Psoas muscle (tissue), 8 donors: ENCODE results near the gene SIRT3. TPM values are rescaled to one million over a fixed set of nuclear protein-coding genes. Genes with fewer than 3 reads are reported as not detected.

ENCODE experiments used
- ATAC-seq, 4 donors: fragments of 200-7000 bp; cut with Tn5 transposase; one replicate each; pipeline ENCODE4 v1.9.1; 2020; ENCODE audit warnings: moderate library complexity in 3 of 4, mild to moderate bottlenecking in 2 of 4
- DNase-seq, 2 donors: peaks; one replicate each; pipeline ENCODE4 v3.0.0-alpha.2; 2020
- H3K27ac ChIP-seq: fragments of 200-600 bp; one replicate; pipeline ENCODE4 v1.8.0; 2022
- H3K27me3 ChIP-seq, 3 donors: fragments of 200-600 bp in 1 of 3; one replicate each; pipeline versions ENCODE4 v1.6.1 to v1.8.0; 2013 to 2022; ENCODE audit warnings: low read length in 2 of 3, mild to moderate bottlenecking in 2 of 3, moderate library complexity in 1 of 3; ENCODE audit not compliant: insufficient read depth in 3 of 3
- H3K36me3 ChIP-seq, 2 donors: fragments of 200-600 bp in 1 of 2; one replicate each; pipeline versions ENCODE4 v1.6.1 to v1.8.0; 2013 to 2022; ENCODE audit warnings: low read depth in 1 of 2, mild to moderate bottlenecking in 1 of 2, moderate library complexity in 1 of 2; ENCODE audit not compliant: insufficient read depth in 1 of 2
- H3K4me1 ChIP-seq: fragments of 200-600 bp; one replicate; pipeline ENCODE4 v1.8.0; 2022
- H3K4me3 ChIP-seq: fragments of 200-600 bp; one replicate; pipeline ENCODE4 v1.8.0; 2022; ENCODE audit warnings: mild to moderate bottlenecking
- H3K9me3 ChIP-seq: fragments of 200-600 bp; one replicate; pipeline ENCODE4 v1.8.0; 2022
- CTCF ChIP-seq: fragments of 200-600 bp; IDR thresholded peaks from one replicate; pipeline ENCODE4 v1.8.0; 2022; ENCODE audit warnings: antibody characterized with exemption
- WGBS, 3 donors: extraction: QIAGEN DNeasy Blood & Tissue Kit; methylation state at CpG; one replicate each; pipeline versions ENCODE4 v1.1.6 to v1.1.7; 2013; 5-methylcytosine and 5-hydroxymethylcytosine counted together
- intact Hi-C, 2 donors: fragments of 100-400 bp; cut with DNase I; formaldehyde crosslinking; loops; one replicate each; pipeline versions ENCODE4 v1.11.0 to v1.14.2; 2022
- polyA plus RNA-seq, 3 donors: library from polyadenylated mRNA; stranded (reverse); fragments of 200-250 nt; gene quantifications; one replicate each; pipeline ENCODE4 v1.2.3, GENCODE V29; 2013
- total RNA-seq, 4 donors: library from RNA; stranded (reverse); fragmentation: NEBNext Ultra II Directional in 2 of 4; extraction: Animal tissue kit (Norgen Biotek cat#: 25700) in 2 of 4; gene quantifications; one replicate each; pipeline versions ENCODE4 v1.2.1 to v1.2.4, GENCODE V29; 2021 to 2023
- donor health status: healthy with polysubstance abuse.
- donor health status: DM: no; HTN: no; CAD: no; lungs with moderate emphysema.
- donor health status: Bipolar disorder and iron deficiency.
- donor health status: healthy.
- donor health status: DM: yes; HTN: yes; CAD: no.
- donor health status: DM: no; HTN: no; CAD: no.
- donor health status: DM: no; HTN: no; CAD: no.
- donor health status: DM: yes; HTN: yes; CAD: no.

Gene SIRT3
- total and polyA plus RNA-seq, 7 donors, result 10.4 to 23.2 (median 15.0) TPM

GRCh38 chr11:280706-281485 is 44.8 kb upstream of the SIRT3 start:
- Histone ChIP-seq H3K9me3 (no peaks in the 10 kb centered on the region), H3K4me3 (peak overlapping the region; percentile 28), H3K27ac (no peak overlapping the region), H3K36me3 (no peaks in the 10 kb centered on the region), H3K27me3 (peaks cover 0 to 60% (median 48%) of the 10 kb centered on the region in 3 donors), H3K4me1 (no peaks in the 10 kb centered on the region)
- 7 to 8% (median 7%) methylated on average over 75 to 79 of the region's 79 CpGs for WGBS, 3 donors
- intact Hi-C loops, result no loop called here
- DNase-seq (peak in 1 of 2 donors; percentile 55), ATAC-seq (no peak)
- TF ChIP-seq CTCF, result no peak

GRCh38 chr11:279966-280705 is 44.0 kb upstream of the SIRT3 start:
- no peaks in the 10 kb centered on the region for H3K36me3 ChIP-seq
- no peak overlapping the region for H3K27ac ChIP-seq
- peak overlapping the region; percentile 28 for H3K4me3 ChIP-seq
- peaks cover 0 to 59% (median 42%) of the 10 kb centered on the region in 3 donors for H3K27me3 ChIP-seq
- intact Hi-C loops, result no loop called here
- WGBS, 3 donors, result 1 to 3% (median 2%) methylated on average over 48 to 85 of the region's 85 CpGs
- H3K4me1 ChIP-seq, result no peaks in the 10 kb centered on the region
- no peaks in the 10 kb centered on the region for H3K9me3 ChIP-seq
- peak; percentile 20 to 32 (median 30) for ATAC-seq
- TF ChIP-seq CTCF, result no peak
- DNase-seq, result peak in 1 of 2 donors; percentile 55

- H3K9me3 ChIP-seq, result no peaks in the 10 kb centered on the region
- H3K27me3 ChIP-seq, result peaks cover 0 to 59% (median 42%) of the 10 kb centered on the region in 3 donors
- intact Hi-C loops, result no loop called here
- no peaks in the 10 kb centered on the region for H3K36me3 ChIP-seq
- no peak overlapping the region for H3K27ac ChIP-seq
- no peaks in the 10 kb centered on the region for H3K4me1 ChIP-seq
- peak in 1 of 2 donors; percentile 55 for DNase-seq
- 8 to 15% (median 9%) methylated on average over 72 to 97 of the region's 97 CpGs for WGBS, 3 donors
- TF ChIP-seq CTCF, result no peak
- ATAC-seq, result peak in 1 of 4 donors; percentile 41
- H3K4me3 ChIP-seq, result peak overlapping the region; percentile 28
Observed at GRCh38 chr11:279040-279965, 43.2 kb upstream of the SIRT3 start.

- Histone ChIP-seq H3K4me3 (no peak within 1 kb of the TSS), H3K36me3 (no peaks in the 10 kb centered on the region), H3K4me1 (no peaks in the 10 kb centered on the region), H3K27ac (no peak within 1 kb of the TSS), H3K27me3 (peaks cover 0 to 54% (median 38%) of the 10 kb centered on the region in 3 donors), H3K9me3 (no peaks in the 10 kb centered on the region)
- TF ChIP-seq CTCF, result no peak
- ATAC-seq (no peak), DNase-seq (no peak)
- intact Hi-C loops, result no loop called here
- WGBS, 3 donors, result 65 to 73% (median 68%) methylated on average over 20 to 21 of the region's 21 CpGs
Observed at GRCh38 chr11:278001-278951, 42.1 kb upstream of the SIRT3 start, which contains the start of gene NLRP6. Gene NLRP6 (plus strand): TSS chr11:278407. CDS start chr11:278570, 163 bp downstream.
